AG10803 (cell line): ENCODE measurements around the gene NPPC.

Source experiments
- DNase-seq: peaks from one replicate; pipeline ENCODE4 v3.0.0; 2010; ENCODE audit warnings: low read depth
- H3K4me3 ChIP-seq: 2 replicates; pipeline ENCODE4 v1.5.1; 2011; ENCODE audit warnings: mild to moderate bottlenecking, low read length, control low read depth
- TF ChIP-seq, protein P1 (sequence below): conservative IDR thresholded peaks from 2 replicates; pipeline ENCODE4 v1.5.1; 2011; ENCODE audit warnings: mild to moderate bottlenecking, low read length, control low read depth, inconsistent platforms

NPPC gene

GRCh38 chr2:231930593-231931281 lies 4.5 kb upstream of the NPPC start:
- TF ChIP-seq, protein P1, sequence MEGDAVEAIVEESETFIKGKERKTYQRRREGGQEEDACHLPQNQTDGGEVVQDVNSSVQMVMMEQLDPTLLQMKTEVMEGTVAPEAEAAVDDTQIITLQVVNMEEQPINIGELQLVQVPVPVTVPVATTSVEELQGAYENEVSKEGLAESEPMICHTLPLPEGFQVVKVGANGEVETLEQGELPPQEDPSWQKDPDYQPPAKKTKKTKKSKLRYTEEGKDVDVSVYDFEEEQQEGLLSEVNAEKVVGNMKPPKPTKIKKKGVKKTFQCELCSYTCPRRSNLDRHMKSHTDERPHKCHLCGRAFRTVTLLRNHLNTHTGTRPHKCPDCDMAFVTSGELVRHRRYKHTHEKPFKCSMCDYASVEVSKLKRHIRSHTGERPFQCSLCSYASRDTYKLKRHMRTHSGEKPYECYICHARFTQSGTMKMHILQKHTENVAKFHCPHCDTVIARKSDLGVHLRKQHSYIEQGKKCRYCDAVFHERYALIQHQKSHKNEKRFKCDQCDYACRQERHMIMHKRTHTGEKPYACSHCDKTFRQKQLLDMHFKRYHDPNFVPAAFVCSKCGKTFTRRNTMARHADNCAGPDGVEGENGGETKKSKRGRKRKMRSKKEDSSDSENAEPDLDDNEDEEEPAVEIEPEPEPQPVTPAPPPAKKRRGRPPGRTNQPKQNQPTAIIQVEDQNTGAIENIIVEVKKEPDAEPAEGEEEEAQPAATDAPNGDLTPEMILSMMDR, result no peak
- peak; percentile 25 for DNase-seq

DNA sequence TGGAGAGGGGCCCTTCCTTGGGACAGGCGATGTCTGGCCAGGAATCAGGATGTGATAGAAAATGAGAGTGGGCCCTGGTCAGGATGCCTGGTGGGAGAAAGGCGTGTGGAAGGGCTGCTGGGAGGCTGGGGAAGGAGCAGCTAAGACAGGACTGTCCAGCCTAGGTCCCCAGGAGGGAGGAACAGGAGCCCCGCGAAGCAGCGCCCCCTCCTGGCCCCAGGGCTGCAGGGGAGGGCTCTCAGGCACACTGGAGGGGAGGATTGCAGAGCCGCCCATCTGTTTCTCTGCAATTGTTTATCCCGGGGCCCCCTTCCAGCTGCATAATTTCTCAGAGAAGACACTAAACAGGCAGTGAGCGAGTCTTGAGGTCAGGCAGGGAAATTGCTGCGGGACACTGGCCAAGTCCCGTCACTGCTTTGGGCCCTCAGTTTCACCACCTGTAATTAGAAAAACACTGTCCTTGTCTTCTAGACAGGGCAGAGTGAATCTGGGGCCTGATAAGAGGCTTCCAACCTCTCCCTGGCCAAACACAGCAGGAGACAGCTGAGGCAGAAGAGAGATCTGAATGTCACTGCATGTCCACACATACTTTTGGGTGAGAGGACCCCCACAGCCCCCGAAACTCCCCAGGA lies 3.9 kb upstream of the NPPC start:
- H3K4me3 ChIP-seq, result no peak overlapping the region
- DNase-seq, result peak; percentile 22
- TF ChIP-seq, protein P1, result peak; percentile 24; the same call in 1 of the 2 replicates

More at GRCh38 chr2:231930593-231931281, 4.5 kb upstream of the NPPC start:
- H3K4me3 ChIP-seq, result no peak overlapping the region

GRCh38 chr2:231928901-231929725 lies 2.9 kb upstream of the NPPC start:
- TF ChIP-seq, protein P1, result no peak
- H3K4me3 ChIP-seq, result no peak overlapping the region
- DNase-seq, result no peak

DNA sequence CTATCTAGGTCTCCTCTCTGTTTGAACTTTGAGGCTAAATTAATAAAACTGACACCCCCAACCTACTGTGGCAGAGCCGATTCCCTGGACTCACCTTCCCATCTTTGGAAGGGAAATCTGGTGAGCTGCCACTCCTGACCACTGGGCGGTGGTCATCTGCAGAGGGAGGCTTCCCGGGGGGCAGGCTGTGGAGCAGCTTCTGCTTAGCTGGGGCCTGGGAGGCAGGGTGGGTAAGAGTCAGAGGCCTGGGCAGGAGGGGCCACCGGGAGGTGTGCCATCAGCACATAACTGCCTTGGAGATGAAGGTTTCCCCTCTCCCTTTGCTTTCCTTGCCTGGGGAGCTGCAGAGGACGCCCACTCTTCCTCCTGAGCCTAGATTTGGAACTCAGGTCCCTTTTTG lies 2.3 kb upstream of the NPPC start:
- no peak for DNase-seq
- no peak overlapping the region for H3K4me3 ChIP-seq
- TF ChIP-seq, protein P1, result no peak

GRCh38 chr2:231927566-231927890 lies 1.3 kb upstream of the NPPC start:
- DNase-seq, result no peak
- TF ChIP-seq, protein P1, result no peak
- H3K4me3 ChIP-seq, result no peak overlapping the region

DNA sequence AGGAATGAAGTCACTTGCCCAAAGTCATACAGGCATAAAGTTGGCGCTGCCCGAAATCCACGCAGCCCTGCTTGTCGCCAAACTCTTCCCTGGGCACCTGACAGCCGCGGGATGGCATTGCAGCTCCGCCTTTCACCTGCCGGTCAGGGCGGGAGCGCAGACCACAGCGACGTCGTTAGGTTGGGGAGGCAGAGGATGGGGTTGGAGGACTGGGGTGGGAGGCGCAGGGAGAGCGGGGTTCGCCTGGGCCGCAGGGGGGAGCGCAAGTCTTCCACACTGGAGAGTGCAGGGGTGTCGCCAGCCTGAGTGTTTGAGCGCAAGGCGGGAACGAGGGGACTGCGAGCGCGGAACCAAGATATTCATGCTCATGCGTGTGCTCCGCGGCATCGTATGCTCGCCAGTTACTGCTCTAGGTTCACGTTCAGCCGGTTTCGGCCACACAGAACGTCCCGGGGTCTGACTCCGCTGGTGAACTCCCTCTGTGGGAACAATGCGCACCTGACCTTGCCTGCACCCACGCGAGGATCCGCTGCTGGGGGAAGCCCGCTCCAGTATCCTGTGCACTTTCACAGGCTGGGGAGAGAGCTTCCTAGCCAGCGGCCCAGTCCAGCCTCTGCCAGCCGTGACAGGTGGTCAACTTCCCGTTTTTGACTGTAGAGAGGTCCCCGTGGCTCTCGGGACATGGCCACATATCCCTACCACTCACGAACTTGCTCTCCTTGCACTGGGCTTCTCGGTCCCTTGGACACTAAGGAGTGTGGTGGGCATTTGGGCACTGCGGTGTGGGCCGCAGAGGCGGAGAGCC lies 767 bp upstream of the NPPC start:
- no peak for DNase-seq
- H3K4me3 ChIP-seq, result no peak overlapping the region
- TF ChIP-seq, protein P1, result no peak
